K562 (cell line): ENCODE data around the gene TSPAN14. TPM values are rescaled to one million over a fixed set of nuclear protein-coding genes. Genes with fewer than 3 reads are reported as not detected.

Experiments used
- ETV1 ChIP-seq: fragments of 450-650 bp; conservative IDR thresholded peaks from 2 replicates; pipeline ENCODE4 v1.6.1; 2016; ENCODE audit warnings: missing genetic modification characterization, control low read depth, low read depth, missing compliant biosample characterization
- NCOA2 ChIP-seq, 2 experiments: fragments of 450-650 bp; IDR thresholded peaks; 2 replicates each; pipeline ENCODE4 v1.6.1; 2018; ENCODE audit warnings: mild to moderate bottlenecking in 2 of 2, moderate library complexity in 1 of 2; ENCODE audit not compliant: partially characterized antibody in 2 of 2
- PHF20 ChIP-seq: fragments of 450-650 bp; IDR thresholded peaks from 2 replicates; pipeline ENCODE4 v1.6.1; 2018; ENCODE audit not compliant: partially characterized antibody
- PRPF4 ChIP-seq: fragments of 200-400 bp; formaldehyde crosslinking; IDR thresholded peaks from one replicate; pipeline ENCODE4 v1.6.1; 2017; ENCODE audit warnings: low read length, low read depth, mild to moderate bottlenecking; ENCODE audit not compliant: insufficient read depth, poor library complexity, severe bottlenecking
- SIX5 ChIP-seq, 2 experiments: IDR thresholded peaks; 2 replicates each; pipeline ENCODE4 v1.6.1; 2011; ENCODE audit warnings: low read length in 2 of 2, borderline replicate concordance in 1 of 2, low read depth in 1 of 2, mild to moderate bottlenecking in 1 of 2, moderate library complexity in 1 of 2; ENCODE audit not compliant: insufficient read depth in 1 of 2
- SNIP1 ChIP-seq: fragments of 450-650 bp; IDR thresholded peaks from 2 replicates; pipeline ENCODE4 v1.7.1; 2017; ENCODE audit warnings: low read depth, mild to moderate bottlenecking
- ZC3H8 ChIP-seq: fragments of 450-650 bp; IDR thresholded peaks from 2 replicates; pipeline ENCODE4 v1.6.1; 2017
- ZNF224 ChIP-seq: sonication (generic); formaldehyde crosslinking; IDR thresholded peaks from 2 replicates; pipeline ENCODE4 v1.8.0; 2022; ENCODE audit warnings: mild to moderate bottlenecking, missing genetic modification reagents
- ZNF3 ChIP-seq: fragments of 250-450 bp; sonication (Bioruptor Pico); IDR thresholded peaks from 2 replicates; pipeline ENCODE4 v1.5.0; 2021; ENCODE audit warnings: mild to moderate bottlenecking, moderate library complexity
- polyA plus RNA-seq, 8 experiments: library from polyadenylated mRNA; depleted of rRNA in 4 of 8; stranded (reverse) in 5 of 8; unstranded in 3 of 8; fragments of >200 nt; fragmentation: Nextera tagmentation in 2 of 8; fragmentation: Illumina TruSeq in 1 of 8; extraction: Ambion mirVana in 2 of 8; extraction: Trizol in 1 of 8; gene quantifications; 2 replicates each; pipeline versions ENCODE4 v1.2.1 to v1.2.3, GENCODE V29; 2011 to 2014; ENCODE audit warnings: inconsistent platforms in 1 of 8, missing spikeins in 1 of 8
- total RNA-seq, 7 experiments: library from RNA; depleted of rRNA in 6 of 7; stranded (reverse); fragments of >200 nt in 6 of 7; fragmentation: Illumina TruSeq in 2 of 7; extraction: Trizol in 2 of 7; gene quantifications; 2 replicates each; pipeline versions ENCODE4 v1.2.1 to v1.2.3, GENCODE V29; 2011 to 2021; ENCODE audit warnings: low replicate concordance in 1 of 7
- TF ChIP-seq, protein P1 (sequence below): IDR thresholded peaks from 2 replicates; pipeline ENCODE4 v1.6.1; 2014; ENCODE audit warnings: antibody characterized with exemption
- TF ChIP-seq, protein P2 (sequence below): fragments of 450-650 bp; formaldehyde crosslinking; IDR thresholded peaks from 2 replicates; pipeline ENCODE4 v1.4.0; 2020; ENCODE audit warnings: mild to moderate bottlenecking, mixed read lengths
- TF ChIP-seq, protein P3 (sequence below): fragments of 450-650 bp; IDR thresholded peaks from 2 replicates; pipeline ENCODE4 v1.6.1; 2016; ENCODE audit warnings: mild to moderate bottlenecking, moderate library complexity

The TSPAN14 gene
- total and polyA plus RNA-seq, 9 of the 15 experiments (the other 6 are each of a cell fraction or from before 2014, with no cell fraction given): 5.8 to 92.9 (median 23.3) TPM

DNA sequence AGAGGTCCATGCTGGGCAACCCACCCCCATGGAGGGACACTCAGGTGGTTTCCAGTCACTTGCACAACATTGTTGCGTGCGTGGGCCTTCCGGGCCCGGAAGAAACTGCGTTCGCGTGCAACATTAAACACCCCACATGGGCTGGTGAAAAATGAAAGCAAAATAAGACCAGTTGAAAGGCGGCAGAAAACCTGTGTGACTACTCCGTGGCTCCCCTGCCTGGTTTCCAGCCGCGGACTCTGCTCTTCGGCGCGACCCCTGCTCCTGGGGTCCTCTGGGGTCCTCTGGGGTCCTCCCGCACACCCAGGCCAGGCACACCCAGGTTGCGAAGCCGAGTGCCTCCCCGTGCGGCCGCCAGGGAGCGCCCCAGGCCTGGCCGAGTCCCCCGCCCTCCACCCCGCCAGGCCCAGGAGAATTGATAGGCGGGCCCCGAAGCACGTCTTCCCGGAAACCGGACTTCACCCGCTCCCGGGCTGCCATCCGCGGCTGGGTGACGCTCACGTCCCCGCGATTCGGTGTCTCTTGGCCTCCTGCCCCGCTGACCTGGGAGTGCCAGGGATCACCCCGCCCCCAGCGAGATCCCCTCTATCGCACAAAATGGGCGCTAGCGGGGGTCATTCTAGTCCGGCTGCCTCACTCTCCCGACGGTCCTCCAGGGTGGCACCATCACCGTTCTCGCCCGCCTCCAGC, 81.7 kb downstream of the TSPAN14 start (continued):
- TF ChIP-seq ZNF224 (CRISPR knock-in tag) (no peak), ZC3H8 (no peak), ETV1 (tag) (peak; percentile 37; the same call in 1 of the 2 replicates), PHF20 (peak; percentile 66), SNIP1 (no peak), ZNF3 (no peak), NCOA2 (IDR thresholded peaks at IDR 0.05; ENCODE audit: partially characterized antibody in 2 of 2) (no peak), PRPF4 (no peak), SIX5 (IDR thresholded peaks at IDR 0.05; ENCODE audit: borderline replicate concordance in 1 of 2, insufficient read depth in 1 of 2, low read depth in 1 of 2, low read length in 2 of 2) (no peak)
- TF ChIP-seq, protein P1, sequence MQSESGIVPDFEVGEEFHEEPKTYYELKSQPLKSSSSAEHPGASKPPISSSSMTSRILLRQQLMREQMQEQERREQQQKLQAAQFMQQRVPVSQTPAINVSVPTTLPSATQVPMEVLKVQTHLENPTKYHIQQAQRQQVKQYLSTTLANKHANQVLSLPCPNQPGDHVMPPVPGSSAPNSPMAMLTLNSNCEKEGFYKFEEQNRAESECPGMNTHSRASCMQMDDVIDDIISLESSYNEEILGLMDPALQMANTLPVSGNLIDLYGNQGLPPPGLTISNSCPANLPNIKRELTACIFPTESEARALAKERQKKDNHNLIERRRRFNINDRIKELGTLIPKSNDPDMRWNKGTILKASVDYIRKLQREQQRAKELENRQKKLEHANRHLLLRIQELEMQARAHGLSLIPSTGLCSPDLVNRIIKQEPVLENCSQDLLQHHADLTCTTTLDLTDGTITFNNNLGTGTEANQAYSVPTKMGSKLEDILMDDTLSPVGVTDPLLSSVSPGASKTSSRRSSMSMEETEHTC: no peak
- TF ChIP-seq, protein P2, sequence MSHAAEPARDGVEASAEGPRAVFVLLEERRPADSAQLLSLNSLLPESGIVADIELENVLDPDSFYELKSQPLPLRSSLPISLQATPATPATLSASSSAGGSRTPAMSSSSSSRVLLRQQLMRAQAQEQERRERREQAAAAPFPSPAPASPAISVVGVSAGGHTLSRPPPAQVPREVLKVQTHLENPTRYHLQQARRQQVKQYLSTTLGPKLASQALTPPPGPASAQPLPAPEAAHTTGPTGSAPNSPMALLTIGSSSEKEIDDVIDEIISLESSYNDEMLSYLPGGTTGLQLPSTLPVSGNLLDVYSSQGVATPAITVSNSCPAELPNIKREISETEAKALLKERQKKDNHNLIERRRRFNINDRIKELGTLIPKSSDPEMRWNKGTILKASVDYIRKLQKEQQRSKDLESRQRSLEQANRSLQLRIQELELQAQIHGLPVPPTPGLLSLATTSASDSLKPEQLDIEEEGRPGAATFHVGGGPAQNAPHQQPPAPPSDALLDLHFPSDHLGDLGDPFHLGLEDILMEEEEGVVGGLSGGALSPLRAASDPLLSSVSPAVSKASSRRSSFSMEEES (CRISPR knock-in tag): no peak
- TF ChIP-seq, protein P3, sequence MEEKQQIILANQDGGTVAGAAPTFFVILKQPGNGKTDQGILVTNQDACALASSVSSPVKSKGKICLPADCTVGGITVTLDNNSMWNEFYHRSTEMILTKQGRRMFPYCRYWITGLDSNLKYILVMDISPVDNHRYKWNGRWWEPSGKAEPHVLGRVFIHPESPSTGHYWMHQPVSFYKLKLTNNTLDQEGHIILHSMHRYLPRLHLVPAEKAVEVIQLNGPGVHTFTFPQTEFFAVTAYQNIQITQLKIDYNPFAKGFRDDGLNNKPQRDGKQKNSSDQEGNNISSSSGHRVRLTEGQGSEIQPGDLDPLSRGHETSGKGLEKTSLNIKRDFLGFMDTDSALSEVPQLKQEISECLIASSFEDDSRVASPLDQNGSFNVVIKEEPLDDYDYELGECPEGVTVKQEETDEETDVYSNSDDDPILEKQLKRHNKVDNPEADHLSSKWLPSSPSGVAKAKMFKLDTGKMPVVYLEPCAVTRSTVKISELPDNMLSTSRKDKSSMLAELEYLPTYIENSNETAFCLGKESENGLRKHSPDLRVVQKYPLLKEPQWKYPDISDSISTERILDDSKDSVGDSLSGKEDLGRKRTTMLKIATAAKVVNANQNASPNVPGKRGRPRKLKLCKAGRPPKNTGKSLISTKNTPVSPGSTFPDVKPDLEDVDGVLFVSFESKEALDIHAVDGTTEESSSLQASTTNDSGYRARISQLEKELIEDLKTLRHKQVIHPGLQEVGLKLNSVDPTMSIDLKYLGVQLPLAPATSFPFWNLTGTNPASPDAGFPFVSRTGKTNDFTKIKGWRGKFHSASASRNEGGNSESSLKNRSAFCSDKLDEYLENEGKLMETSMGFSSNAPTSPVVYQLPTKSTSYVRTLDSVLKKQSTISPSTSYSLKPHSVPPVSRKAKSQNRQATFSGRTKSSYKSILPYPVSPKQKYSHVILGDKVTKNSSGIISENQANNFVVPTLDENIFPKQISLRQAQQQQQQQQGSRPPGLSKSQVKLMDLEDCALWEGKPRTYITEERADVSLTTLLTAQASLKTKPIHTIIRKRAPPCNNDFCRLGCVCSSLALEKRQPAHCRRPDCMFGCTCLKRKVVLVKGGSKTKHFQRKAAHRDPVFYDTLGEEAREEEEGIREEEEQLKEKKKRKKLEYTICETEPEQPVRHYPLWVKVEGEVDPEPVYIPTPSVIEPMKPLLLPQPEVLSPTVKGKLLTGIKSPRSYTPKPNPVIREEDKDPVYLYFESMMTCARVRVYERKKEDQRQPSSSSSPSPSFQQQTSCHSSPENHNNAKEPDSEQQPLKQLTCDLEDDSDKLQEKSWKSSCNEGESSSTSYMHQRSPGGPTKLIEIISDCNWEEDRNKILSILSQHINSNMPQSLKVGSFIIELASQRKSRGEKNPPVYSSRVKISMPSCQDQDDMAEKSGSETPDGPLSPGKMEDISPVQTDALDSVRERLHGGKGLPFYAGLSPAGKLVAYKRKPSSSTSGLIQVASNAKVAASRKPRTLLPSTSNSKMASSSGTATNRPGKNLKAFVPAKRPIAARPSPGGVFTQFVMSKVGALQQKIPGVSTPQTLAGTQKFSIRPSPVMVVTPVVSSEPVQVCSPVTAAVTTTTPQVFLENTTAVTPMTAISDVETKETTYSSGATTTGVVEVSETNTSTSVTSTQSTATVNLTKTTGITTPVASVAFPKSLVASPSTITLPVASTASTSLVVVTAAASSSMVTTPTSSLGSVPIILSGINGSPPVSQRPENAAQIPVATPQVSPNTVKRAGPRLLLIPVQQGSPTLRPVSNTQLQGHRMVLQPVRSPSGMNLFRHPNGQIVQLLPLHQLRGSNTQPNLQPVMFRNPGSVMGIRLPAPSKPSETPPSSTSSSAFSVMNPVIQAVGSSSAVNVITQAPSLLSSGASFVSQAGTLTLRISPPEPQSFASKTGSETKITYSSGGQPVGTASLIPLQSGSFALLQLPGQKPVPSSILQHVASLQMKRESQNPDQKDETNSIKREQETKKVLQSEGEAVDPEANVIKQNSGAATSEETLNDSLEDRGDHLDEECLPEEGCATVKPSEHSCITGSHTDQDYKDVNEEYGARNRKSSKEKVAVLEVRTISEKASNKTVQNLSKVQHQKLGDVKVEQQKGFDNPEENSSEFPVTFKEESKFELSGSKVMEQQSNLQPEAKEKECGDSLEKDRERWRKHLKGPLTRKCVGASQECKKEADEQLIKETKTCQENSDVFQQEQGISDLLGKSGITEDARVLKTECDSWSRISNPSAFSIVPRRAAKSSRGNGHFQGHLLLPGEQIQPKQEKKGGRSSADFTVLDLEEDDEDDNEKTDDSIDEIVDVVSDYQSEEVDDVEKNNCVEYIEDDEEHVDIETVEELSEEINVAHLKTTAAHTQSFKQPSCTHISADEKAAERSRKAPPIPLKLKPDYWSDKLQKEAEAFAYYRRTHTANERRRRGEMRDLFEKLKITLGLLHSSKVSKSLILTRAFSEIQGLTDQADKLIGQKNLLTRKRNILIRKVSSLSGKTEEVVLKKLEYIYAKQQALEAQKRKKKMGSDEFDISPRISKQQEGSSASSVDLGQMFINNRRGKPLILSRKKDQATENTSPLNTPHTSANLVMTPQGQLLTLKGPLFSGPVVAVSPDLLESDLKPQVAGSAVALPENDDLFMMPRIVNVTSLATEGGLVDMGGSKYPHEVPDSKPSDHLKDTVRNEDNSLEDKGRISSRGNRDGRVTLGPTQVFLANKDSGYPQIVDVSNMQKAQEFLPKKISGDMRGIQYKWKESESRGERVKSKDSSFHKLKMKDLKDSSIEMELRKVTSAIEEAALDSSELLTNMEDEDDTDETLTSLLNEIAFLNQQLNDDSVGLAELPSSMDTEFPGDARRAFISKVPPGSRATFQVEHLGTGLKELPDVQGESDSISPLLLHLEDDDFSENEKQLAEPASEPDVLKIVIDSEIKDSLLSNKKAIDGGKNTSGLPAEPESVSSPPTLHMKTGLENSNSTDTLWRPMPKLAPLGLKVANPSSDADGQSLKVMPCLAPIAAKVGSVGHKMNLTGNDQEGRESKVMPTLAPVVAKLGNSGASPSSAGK: peak; percentile 92
